Left lung (tissue), 10 donors: Measurements from ENCODE around the gene FGGY. TPM values are rescaled to one million over a fixed set of nuclear protein-coding genes. Genes with fewer than 3 reads are reported as not detected.

Experiments
- ATAC-seq: fragments of 200-7000 bp; cut with Tn5 transposase; one replicate; pipeline ENCODE4 v1.9.1; 2020; ENCODE audit warnings: moderate library complexity
- DNase-seq, 4 donors: peaks; one replicate each; pipeline ENCODE4 v3.0.0-alpha.2; 2013 to 2020
- H3K27ac ChIP-seq, 2 donors: fragments of 200-600 bp; sonication (generic) in 1 of 2; one replicate each; pipeline versions ENCODE4 v1.5.0 to v1.8.0; 2020 to 2021
- H3K27me3 ChIP-seq, 2 donors: fragments of 200-600 bp; sonication (generic) in 1 of 2; one replicate each; pipeline versions ENCODE4 v1.5.0 to v1.8.0; 2020 to 2021
- H3K36me3 ChIP-seq, 2 donors: fragments of 200-600 bp; sonication (generic) in 1 of 2; one replicate each; pipeline versions ENCODE4 v1.5.0 to v1.8.0; 2020 to 2021
- H3K4me1 ChIP-seq, 2 donors: fragments of 200-600 bp; one replicate each; pipeline ENCODE4 v1.8.0; 2021
- H3K4me3 ChIP-seq, 2 donors: fragments of 200-600 bp; sonication (generic) in 1 of 2; one replicate each; pipeline versions ENCODE4 v1.5.0 to v1.8.0; 2020 to 2021; ENCODE audit warnings: mild to moderate bottlenecking in 1 of 2
- H3K9me3 ChIP-seq, 2 donors: fragments of 200-600 bp; sonication (generic) in 1 of 2; one replicate each; pipeline versions ENCODE4 v1.5.0 to v1.8.0; 2020 to 2021
- intact Hi-C, 2 donors: fragments of 100-400 bp; cut with DNase I; formaldehyde crosslinking; loops; one replicate each; pipeline versions ENCODE4 v1.11.2 to v1.14.2; 2022
- microRNA-seq, 2 donors: library from miRNA; unstranded; fragments of <30 nt; microRNA quantifications; one replicate each; pipeline ENCODE4, GENCODE V29; 2019
- polyA plus RNA-seq, 6 donors: library from polyadenylated mRNA; unstranded; fragments of 120-200 nt; gene quantifications; one replicate each; pipeline ENCODE4 v1.2.1, GENCODE V29; 2013; ENCODE audit not compliant: insufficient read length in 6 of 6
- total RNA-seq, 2 donors: library from RNA; stranded (reverse); fragmentation: NEBNext Ultra II Directional; extraction: Animal tissue kit (Norgen Biotek cat#: 25700); gene quantifications; one replicate each; pipeline ENCODE4 v1.2.1, GENCODE V29; 2021
- TF ChIP-seq, protein P1 (sequence below), 2 donors: fragments of 200-600 bp; sonication (generic) in 1 of 2; IDR thresholded peaks; one replicate each; pipeline versions ENCODE4 v1.5.0 to v1.8.0; 2021; ENCODE audit warnings: antibody characterized with exemption in 2 of 2
- donor health status: DM: no; HTN: yes; CAD: no.
- donor health status: DM: no; HTN: no; CAD: no.

Gene FGGY
- total and polyA plus RNA-seq, 8 donors, result 13.5 to 22.7 (median 18.4) TPM

GRCh38 chr1:59804301-59804700 lies 507.4 kb downstream of the FGGY start:
- Histone ChIP-seq H3K27me3 (no peaks in the 10 kb centered on the region), H3K36me3 (no peaks in the 10 kb centered on the region), H3K27ac (no peak overlapping the region), H3K9me3 (no peaks in the 10 kb centered on the region), H3K4me3 (no peak overlapping the region), H3K4me1 (no peaks in the 10 kb centered on the region)
- DNase-seq (no peak), ATAC-seq (no peak)
- TF ChIP-seq, protein P1, sequence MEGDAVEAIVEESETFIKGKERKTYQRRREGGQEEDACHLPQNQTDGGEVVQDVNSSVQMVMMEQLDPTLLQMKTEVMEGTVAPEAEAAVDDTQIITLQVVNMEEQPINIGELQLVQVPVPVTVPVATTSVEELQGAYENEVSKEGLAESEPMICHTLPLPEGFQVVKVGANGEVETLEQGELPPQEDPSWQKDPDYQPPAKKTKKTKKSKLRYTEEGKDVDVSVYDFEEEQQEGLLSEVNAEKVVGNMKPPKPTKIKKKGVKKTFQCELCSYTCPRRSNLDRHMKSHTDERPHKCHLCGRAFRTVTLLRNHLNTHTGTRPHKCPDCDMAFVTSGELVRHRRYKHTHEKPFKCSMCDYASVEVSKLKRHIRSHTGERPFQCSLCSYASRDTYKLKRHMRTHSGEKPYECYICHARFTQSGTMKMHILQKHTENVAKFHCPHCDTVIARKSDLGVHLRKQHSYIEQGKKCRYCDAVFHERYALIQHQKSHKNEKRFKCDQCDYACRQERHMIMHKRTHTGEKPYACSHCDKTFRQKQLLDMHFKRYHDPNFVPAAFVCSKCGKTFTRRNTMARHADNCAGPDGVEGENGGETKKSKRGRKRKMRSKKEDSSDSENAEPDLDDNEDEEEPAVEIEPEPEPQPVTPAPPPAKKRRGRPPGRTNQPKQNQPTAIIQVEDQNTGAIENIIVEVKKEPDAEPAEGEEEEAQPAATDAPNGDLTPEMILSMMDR (IDR thresholded peaks at IDR 0.05), result no peak
- intact Hi-C loops, result no loop called here

- intact Hi-C loops, result no loop called here
- Histone ChIP-seq H3K27ac (no peak overlapping the region), H3K36me3 (no peaks in the 10 kb centered on the region), H3K27me3 (no peaks in the 10 kb centered on the region), H3K9me3 (no peaks in the 10 kb centered on the region), H3K4me3 (no peak overlapping the region), H3K4me1 (no peaks in the 10 kb centered on the region)
- ATAC-seq, result no peak
- DNase-seq, result no peak
- TF ChIP-seq, protein P1 (IDR thresholded peaks at IDR 0.05), result no peak
Measured at GRCh38 chr1:59805554-59805953, 508.7 kb downstream of the FGGY start.

Small RNA genes lying within 50 kb of the gene (microRNA-seq; reads per million reads assigned to microRNA genes)
- 0 reads per million in 2 donors for gene MIR4711
